Fibroblast of mammary gland (primary cell): ENCODE results near the gene MYL12A.

Experiments
- DNase-seq: peaks from one replicate; pipeline ENCODE4 v3.0.0-alpha.2; 2010; ENCODE audit warnings: low read depth
- H3K4me3 ChIP-seq: 2 replicates; pipeline ENCODE4 v1.5.1; 2011; ENCODE audit warnings: low read depth, mild to moderate bottlenecking, low read length, moderate library complexity; ENCODE audit not compliant: control insufficient read depth
- CTCF ChIP-seq: conservative IDR thresholded peaks from 2 replicates; pipeline ENCODE4 v1.5.1; 2011; ENCODE audit warnings: low read depth, low read length, inconsistent platforms; ENCODE audit not compliant: control insufficient read depth, insufficient read depth

MYL12A gene

DNA sequence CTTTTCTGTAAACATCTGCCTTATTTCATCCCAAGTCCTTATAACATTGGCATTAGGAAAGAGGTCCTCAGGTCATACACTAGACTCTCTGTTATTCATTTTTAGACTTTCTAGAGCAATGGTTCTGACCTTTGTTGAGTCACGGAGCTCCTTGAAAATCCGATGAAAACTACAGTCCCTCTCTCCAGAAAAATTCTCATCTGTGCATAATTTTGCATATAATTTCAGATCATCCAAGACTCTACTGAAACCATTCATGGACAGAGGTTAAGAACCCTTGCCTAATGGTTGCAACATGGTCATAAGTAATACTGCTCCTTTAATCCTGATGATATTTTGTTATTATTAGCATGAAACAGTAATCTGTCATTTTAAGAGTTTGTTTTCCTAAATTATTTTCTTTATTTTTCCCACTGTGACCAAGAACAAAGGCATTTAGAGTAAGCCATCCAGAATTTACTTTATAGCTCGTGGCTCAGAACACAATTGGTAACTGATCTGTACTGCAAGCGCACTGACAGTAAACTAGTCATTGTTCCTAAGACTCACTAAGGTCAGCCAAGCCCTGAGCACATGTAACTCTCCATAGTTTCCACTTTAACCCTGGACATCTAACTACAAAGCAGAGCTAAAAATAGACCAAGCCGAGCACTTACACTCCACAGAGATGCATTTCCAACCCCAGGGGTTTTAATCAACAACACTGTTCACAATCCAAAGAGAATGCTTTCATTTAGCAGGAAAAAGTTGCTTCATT, 36.2 kb upstream of the MYL12A start:
- no peak for TF ChIP-seq CTCF
- no peak overlapping the region for H3K4me3 ChIP-seq
- peak; percentile 73 for DNase-seq

DNA sequence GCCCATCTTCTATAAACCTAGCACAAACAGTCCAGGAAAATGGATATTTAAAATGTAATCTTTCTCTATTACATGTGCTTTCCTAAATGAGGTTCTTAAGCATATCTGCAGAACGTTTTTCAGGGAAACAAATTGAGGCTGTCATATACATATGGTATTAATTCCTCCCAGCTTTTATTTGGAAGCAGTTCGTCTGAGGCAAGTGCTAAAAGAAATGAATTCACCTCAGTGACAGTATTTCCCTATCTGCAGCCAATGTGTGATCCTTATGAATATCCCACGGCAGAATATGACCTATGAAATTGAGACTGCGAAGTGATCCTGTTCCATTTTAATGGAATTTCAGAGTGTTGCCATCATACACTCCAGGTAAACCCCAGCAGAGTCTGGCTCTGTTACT, 34.9 kb upstream of the MYL12A start:
- TF ChIP-seq CTCF, result no peak
- peak; percentile 11 for DNase-seq
- H3K4me3 ChIP-seq, result no peak overlapping the region

- no peak for DNase-seq
- H3K4me3 ChIP-seq, result no peak overlapping the region
- no peak for TF ChIP-seq CTCF
Measured at GRCh38 chr18:3213300-3214059, 34.1 kb upstream of the MYL12A start.

GRCh38 chr18:3214855-3215637, 32.6 kb upstream of the MYL12A start:
- TF ChIP-seq CTCF, result no peak

DNA sequence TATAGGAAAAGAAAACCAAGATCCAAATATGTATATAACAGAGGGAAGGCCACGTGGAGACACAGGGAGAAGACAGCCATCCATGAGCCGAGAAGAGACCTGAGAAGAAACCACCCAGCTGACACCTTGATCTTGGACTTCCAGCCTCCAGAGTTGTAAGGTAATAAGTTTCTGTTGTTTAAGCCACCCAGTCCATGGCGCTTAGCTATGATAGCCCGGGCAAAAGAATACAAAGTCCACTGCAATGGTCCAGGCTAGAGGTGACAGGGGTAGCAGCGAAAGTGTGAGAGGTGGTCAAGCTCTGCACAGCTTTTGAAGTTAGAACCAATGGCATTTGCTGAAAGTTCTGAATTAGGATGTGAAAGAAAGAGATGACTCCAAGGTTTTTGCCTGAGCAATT, 30.6 kb upstream of the MYL12A start:
- H3K4me3 ChIP-seq, result no peak overlapping the region
- DNase-seq, result no peak
- TF ChIP-seq CTCF, result no peak

More at GRCh38 chr18:3214855-3215637, 32.6 kb upstream of the MYL12A start:
- no peak for DNase-seq
- no peak overlapping the region for H3K4me3 ChIP-seq

- H3K4me3 ChIP-seq, result no peak overlapping the region
- TF ChIP-seq CTCF, result no peak
- DNase-seq, result peak; percentile 16
Measured at GRCh38 chr18:3217948-3218647, 29.5 kb upstream of the MYL12A start.
